GM10248 (cell line): ENCODE measurements around the gene MRPL38.
"Not testable (repeated sequence)": the region's sequence is repeated elsewhere in the genome, so short reads cannot be mapped to it uniquely, and the experiment has no call there.

Source experiments
- CTCF ChIA-PET: fragments of 300-600 bp; sonication (Branson Sonifier 250); formaldehyde crosslinking; extraction: SDS; loops from one replicate; lab custom pipeline; 2021; ENCODE audit warnings: antibody characterized with exemption; lab: Yijun Ruan, JAX
- POLR2A ChIA-PET: fragments of 350-650 bp; sonication (Branson Sonifier 250); formaldehyde crosslinking; extraction: SDS; loops from one replicate; lab custom pipeline; 2020; ENCODE audit warnings: antibody characterized with exemption; lab: Yijun Ruan, JAX
- DNase-seq: peaks from one replicate; pipeline ENCODE4 v3.0.0; 2012; ENCODE audit errors: extremely low spot score
- TF ChIP-seq, protein P1 (sequence below): IDR thresholded peaks from 2 replicates; pipeline ENCODE4 v1.5.1; 2012; ENCODE audit warnings: mild to moderate bottlenecking, low read depth; ENCODE audit errors: extremely low read depth, missing control alignments, control extremely low read depth

MRPL38 gene

DNA sequence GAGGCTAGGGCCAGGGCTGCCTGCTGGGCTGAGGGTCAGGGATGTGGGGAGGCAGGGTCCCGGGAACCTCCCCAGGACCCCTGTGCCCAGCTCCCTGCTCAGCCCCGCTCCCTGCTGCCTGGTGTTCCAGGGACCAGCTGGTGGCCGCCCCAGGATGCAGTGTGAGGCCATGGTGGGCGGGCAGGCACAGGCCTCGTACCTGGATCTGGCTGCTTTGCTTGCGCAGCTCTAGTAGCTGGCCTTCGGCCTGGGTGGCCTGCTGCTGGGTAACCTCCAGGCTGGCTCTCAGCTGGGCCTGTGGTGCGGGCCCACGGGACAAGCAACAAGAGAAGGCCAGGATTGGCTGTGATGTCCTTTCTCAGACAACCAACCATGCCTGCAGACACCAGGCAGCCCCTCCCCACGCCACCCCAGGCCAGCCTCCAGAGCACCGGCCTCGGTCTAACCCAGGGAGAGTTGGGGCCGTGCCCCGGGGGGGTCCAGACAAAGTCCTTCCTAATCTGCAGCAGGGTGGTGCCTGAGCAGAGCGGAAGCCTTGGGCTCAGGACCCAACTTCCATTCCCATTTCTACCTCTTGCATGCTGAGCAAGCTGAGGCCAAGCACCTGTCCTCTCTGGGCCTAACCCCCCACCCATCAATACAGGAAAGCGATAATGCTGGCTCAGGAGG is 12.0 kb downstream of the MRPL38 start:
- ChIA-PET CTCF (interaction anchor here (1.1 to 5.1 kb wide), 5 partner anchors 13 to 139 kb away, joined by 3 to 30 read pairs (median 6); partner anchors contain the start of gene MRPL38), POLR2A (no interaction called here)
- TF ChIP-seq, protein P1, sequence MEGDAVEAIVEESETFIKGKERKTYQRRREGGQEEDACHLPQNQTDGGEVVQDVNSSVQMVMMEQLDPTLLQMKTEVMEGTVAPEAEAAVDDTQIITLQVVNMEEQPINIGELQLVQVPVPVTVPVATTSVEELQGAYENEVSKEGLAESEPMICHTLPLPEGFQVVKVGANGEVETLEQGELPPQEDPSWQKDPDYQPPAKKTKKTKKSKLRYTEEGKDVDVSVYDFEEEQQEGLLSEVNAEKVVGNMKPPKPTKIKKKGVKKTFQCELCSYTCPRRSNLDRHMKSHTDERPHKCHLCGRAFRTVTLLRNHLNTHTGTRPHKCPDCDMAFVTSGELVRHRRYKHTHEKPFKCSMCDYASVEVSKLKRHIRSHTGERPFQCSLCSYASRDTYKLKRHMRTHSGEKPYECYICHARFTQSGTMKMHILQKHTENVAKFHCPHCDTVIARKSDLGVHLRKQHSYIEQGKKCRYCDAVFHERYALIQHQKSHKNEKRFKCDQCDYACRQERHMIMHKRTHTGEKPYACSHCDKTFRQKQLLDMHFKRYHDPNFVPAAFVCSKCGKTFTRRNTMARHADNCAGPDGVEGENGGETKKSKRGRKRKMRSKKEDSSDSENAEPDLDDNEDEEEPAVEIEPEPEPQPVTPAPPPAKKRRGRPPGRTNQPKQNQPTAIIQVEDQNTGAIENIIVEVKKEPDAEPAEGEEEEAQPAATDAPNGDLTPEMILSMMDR: no peak

DNA sequence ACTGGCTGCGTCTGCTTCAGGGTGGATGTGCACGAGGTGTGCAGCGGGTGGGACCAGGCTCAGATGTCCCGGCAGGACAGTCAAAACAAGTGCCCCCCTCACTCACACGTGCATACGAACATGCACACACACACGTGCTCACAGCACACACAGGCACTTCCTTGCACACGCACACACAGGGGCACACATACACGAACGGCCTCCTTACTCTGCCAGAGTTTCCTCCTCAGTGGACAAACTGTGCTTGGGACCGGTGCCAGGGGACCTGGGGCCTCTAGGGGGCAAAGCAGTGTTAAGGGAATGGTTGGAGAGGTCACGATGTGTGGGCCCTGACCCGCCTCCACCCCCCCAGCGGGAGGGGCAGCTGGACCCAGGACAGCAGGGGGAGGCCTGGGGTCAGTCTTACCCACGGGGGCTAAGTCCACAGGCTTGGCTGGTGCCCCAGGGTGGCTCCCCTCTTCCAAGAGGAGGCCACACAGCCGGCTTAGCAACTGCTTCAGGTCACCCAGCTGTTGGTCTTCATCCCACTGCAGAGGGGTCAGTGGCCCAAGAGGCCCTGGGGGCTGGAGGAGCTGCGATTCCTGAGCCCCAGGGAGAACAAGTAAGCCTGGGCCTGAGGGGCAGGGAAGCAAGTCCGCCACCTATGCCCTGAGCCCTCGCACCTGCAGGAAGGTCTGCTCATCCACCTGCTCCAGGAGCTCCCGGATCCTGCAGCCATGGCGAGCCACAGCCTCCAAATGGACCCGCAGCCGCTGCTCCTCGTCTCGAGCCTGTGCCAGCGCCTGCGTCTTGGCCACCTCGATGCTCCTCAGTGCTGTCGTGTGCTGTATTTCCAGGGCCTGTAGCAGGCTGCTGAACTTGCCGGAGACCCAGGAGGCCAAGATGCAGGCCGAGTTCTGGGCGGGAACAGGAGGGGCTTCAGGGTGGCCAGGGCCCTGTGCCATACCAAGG is 12.8 kb downstream of the MRPL38 start:
- no peak for DNase-seq
- CTCF ChIA-PET: interaction anchor here (1.5 kb wide), 1 partner anchor 138 kb away, joined by 4 read pairs; no protein-coding TSS in a partner anchor
- TF ChIP-seq, protein P1: no peak
- POLR2A ChIA-PET: no interaction called here

More for the DNA sequence above, 12.0 kb downstream of the MRPL38 start:
- DNase-seq: no peak

DNA sequence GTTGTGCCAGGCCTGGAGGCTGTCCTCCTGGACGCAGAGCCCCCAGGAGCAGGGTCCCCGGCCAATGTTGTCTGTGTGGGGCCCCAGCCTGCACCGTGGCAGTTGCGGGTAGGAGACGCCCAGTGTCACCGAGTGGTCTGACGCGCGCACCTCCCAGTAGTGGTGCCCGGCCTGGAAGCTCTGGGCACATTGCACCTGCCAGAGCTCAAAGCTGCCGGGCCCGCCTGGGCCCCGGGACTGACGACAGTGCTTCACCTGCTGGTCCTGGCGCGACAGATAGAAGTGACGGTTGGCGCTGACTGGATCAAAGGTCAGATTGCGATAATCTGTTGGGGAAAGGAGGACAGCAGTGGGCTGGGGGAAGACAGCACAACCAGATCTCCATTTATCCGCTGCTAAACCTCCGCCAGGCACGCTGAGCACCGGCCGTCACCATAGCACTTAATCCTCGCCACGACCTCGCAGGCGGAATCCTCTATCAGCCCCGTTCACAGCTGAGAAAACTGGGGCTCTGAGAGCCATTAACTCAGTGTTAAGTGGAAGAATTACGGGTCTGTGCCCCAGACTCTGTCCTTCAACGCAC is 13.6 kb downstream of the MRPL38 start:
- DNase-seq: no peak
- TF ChIP-seq, protein P1: no peak
- CTCF ChIA-PET: no interaction called here
- POLR2A ChIA-PET: no interaction called here

DNA sequence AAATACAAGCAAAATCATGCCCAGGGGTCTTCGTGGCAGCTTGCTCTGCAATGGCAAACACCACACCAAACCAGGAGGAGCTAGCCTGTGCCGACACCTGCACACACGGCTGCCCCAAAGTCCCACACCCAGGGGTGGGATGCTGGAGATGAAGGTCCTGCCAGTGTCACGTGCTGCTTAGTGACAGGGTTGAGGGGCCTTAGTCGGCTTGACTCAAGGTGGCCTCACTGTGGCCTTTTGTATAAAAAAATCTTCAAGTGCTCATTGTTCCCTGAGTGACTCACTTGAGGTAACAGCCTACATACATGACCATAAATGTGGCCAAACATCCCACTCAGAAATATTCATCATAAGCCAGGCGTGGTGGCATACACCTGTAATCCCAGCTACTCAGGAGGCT is 15.2 kb downstream of the MRPL38 start:
- TF ChIP-seq, protein P1: no peak
- no peak for DNase-seq
- POLR2A ChIA-PET: interaction anchor here (0.7 kb wide), 2 partner anchors 279 to 288 kb away, joined by 3 to 7 read pairs; no protein-coding TSS in a partner anchor
- CTCF ChIA-PET: interaction anchor here (1.0 kb wide), 1 partner anchor 28 kb away, joined by 3 read pairs; no protein-coding TSS in a partner anchor

DNA sequence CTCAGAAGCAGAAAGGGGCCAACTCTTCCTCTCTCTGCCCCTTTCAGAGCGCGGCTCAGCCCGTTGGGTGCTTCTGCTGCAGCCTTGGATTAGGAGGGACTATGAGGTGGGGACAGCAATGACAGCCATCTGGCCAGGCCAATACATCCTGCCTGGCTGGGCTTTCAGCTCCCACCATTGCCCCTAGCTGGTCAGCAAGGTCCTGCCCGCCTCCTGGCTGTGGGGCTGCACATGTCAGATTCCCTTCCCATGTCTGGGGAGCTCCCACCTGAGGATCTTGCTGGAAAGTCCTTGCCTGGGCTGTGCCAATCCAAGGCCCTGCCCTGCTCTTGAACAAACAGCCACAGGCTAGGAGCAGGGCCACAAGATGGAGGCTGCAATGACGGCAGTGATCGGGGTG is 16.2 kb downstream of the MRPL38 start:
- TF ChIP-seq, protein P1: no peak
- ChIA-PET CTCF (interaction anchor here (1.0 to 3.4 kb wide), 6 partner anchors 7 to 27 kb away, joined by 3 to 14 read pairs (median 4); partner anchors contain the start of gene TRIM65), POLR2A (no interaction called here)
- no peak for DNase-seq

DNA sequence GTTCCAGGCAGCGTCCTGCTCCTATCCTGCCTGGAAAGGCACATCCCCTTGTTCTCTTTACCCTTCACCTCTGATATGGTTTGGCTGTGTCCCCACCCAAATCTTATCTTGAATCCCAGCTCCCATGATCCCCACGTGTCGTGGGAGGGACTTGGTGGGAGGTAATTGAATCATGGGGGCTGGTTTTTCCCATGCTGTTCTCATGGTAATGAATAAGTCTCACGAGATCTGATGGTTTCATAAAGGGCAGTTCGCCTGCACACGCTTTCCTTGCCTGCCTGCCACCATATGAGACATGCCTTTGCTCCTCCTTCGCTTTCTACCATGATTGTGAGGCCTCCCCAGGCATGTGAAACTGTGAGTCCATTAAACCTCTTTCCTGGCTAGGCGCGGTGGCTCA is 18.8 kb downstream of the MRPL38 start:
- ChIA-PET POLR2A (interaction anchor here (0.6 kb wide), 1 partner anchor 11 kb away, joined by 4 read pairs; the partner anchor contains the start of gene TRIM65), CTCF (interaction anchor here (1.6 to 3.4 kb wide), 2 partner anchors 10 to 12 kb away, joined by 5 to 14 read pairs; partner anchors contain the start of gene TRIM65)
- DNase-seq: not testable (repeated sequence)
